ENCODE results near the gene SF3B2. TPM values are rescaled to one million over a fixed set of nuclear protein-coding genes. Genes with fewer than 3 reads are reported as not detected.

Gene SF3B2
- total and polyA plus RNA-seq, 4 experiments from 2014 or later, result 74.4 to 240 (median 183) TPM

DNA sequence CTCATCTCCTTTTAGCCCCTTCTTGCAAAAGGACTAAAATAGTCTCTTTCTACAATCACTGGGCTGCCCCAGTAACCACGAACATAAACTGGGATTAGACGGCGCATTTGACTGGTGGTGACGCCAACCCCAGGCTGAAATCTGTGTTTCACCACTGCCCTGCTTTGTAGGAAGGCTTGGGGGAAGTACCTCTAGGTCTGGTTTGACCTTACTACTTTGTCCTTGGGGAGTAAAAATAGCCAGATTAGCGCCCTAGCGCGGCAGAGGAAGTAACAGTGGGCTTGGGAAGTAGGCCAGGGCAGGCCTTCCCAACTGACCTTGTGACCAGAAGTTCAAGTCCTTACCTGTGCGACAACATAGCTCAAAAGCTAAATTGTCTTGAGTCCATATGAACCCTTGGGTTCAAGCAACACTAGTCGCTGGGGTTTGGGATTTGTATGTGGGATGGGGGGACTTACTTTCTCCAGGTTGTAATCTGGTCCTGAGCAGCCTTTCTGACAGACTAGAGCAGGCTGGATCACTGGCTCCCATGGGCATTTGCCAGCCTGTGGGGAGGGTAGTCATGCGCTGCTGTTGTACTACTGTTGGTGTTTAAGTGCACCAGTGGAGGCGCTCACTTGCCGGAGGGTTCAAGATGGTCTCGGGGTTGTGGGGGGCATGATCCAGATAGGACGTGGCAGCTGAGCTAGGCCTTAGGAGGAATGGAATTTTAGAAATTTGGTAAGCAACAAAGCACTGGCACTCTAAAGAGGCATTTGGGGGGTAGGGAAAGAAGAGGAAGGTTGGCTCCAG, 17.0 kb downstream of the SF3B2 start:
- peak overlapping the region; percentile 79 to 96 (median 88) for H3K4me3 Mint-ChIP-seq
- intact Hi-C loops (cut with micrococcal nuclease), result loop anchor here (1.0 to 2.0 kb wide), 2 partner anchors 58 to 65 kb away; no protein-coding TSS in a partner anchor
- Histone ChIP-seq H3K4me3 (ENCODE audit: low read length in 2 of 2) (peak overlapping the region in 1 of 2 donors; percentile 54), H3K27ac (ENCODE audit: low read depth, low read length) (peak overlapping the region; percentile 77), H3K36me3 (ENCODE audit: insufficient read depth, low read length) (peaks cover 49% of the 10 kb centered on the region), H3K9me3 (ENCODE audit: control insufficient read depth in 1 of 2, low read length in 2 of 2) (no peaks in the 10 kb centered on the region), H3K4me1 (ENCODE audit: insufficient read depth, low read length) (peaks cover 54% of the 10 kb centered on the region), H3K27me3 (ENCODE audit: insufficient read depth, low read length) (no peaks in the 10 kb centered on the region)
- peaks cover 0 to 5% (median 0%) of the 10 kb centered on the region in 8 donors for H3K9me3 Mint-ChIP-seq
- no peaks in the 10 kb centered on the region for H3K27me3 Mint-ChIP-seq
- peaks cover 40 to 67% (median 50%) of the 10 kb centered on the region in 4 donors for H3K4me1 Mint-ChIP-seq
- POLR2A ChIA-PET (ENCODE audit: partially characterized antibody), result interaction anchor here (0.6 to 8.3 kb wide), 15 partner anchors 10 to 244 kb away, joined by 3 to 214 read pairs (median 5); partner anchors contain the start of genes CCDC85B, CFL1, GAL3ST3 and SF3B2
- DNase-seq, result peak; percentile 31 to 64 (median 39)
- H3K27ac Mint-ChIP-seq, result peak overlapping the region; percentile 92 to 99 (median 93)
- CTCF ChIA-PET (ENCODE audit: partially characterized antibody), result interaction anchor here (0.6 to 14.8 kb wide), 28 partner anchors 10 to 236 kb away, joined by 3 to 231 read pairs (median 5); partner anchors contain the start of genes FIBP, GAL3ST3, MUS81 and SF3B2
- peaks cover 41 to 77% of the 10 kb centered on the region in 2 donors for H3K36me3 Mint-ChIP-seq

DNA sequence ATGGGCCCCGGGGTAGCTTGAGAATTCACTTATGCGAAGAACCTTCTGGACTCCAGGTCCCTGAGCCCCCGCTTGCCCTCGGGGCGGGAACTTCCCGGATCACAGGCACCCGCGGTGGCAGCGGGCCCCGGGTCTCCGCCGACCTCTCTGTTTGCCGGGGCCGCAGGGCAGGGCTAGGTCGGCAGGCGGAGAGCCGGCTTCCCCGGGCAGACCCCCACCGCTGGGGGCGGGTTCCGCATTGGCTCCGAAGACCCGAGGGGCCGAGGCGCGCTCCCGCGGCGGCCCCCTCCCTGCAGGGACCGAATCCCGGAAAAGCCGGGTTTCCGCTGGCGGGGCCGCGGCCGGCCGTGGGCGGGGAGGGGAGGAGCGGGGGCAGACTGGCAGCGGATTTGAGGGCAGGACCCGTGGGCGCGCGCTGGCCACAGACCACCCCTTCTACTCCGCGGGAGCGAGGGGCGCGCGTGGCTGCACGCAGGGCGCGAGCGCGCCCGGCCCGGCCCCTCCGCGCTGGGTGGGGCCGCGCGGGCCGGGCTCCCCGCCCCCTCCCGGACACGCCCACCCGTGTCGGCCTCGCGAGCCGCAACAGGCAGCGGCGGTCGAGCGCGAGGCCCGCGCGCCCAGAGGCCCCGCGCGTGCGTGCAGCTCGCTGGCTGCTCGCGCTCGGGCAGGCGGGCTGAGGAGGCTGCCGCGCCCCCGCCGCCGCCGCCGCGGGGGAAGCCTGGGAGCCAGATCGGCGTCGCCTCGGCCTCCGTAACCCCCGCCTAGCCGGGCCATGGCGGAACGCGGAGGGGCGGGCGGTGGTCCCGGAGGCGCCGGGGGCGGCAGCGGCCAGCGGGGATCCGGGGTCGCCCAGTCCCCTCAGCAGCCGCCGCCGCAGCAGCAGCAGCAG, 17.8 kb downstream of the SF3B2 start, which contains the start of gene PACS1:
Gene PACS1 (plus strand): TSS at position 558 of the 889 bp plus-strand sequence. CDS start 215 bp downstream, at position 773.
- Histone ChIP-seq H3K4me1 (ENCODE audit: insufficient read depth, low read length) (peaks cover 59% of the 10 kb centered on the region), H3K27ac (ENCODE audit: low read depth, low read length) (peak within 1 kb of the TSS; percentile 77), H3K27me3 (ENCODE audit: insufficient read depth, low read length) (no peaks in the 10 kb centered on the region), H3K9me3 (ENCODE audit: control insufficient read depth in 1 of 2, low read length in 2 of 2) (no peaks in the 10 kb centered on the region), H3K36me3 (ENCODE audit: insufficient read depth, low read length) (peaks cover 47% of the 10 kb centered on the region), H3K4me3 (ENCODE audit: low read length in 2 of 2) (peak within 1 kb of the TSS; percentile 59 to 98)
- H3K27ac Mint-ChIP-seq, result peak within 1 kb of the TSS; percentile 93 to 99 (median 95)
- peak; percentile 71 to 81 (median 78) for DNase-seq
- H3K9me3 Mint-ChIP-seq, result peaks cover 0 to 4% (median 0%) of the 10 kb centered on the region in 8 donors
- H3K36me3 Mint-ChIP-seq, result peaks cover 39 to 75% of the 10 kb centered on the region in 2 donors
- intact Hi-C loops (cut with micrococcal nuclease), result loop anchor here (1.0 to 2.0 kb wide), 2 partner anchors 18 to 57 kb away; partner anchors contain the start of gene SF3B2
- POLR2A ChIA-PET (ENCODE audit: partially characterized antibody), result interaction anchor here (1.2 to 8.3 kb wide), 13 partner anchors 11 to 243 kb away, joined by 3 to 214 read pairs (median 19); partner anchors contain the start of genes BANF1, EIF1AD, GAL3ST3 and SF3B2
- peak within 1 kb of the TSS; percentile 91 to 98 (median 96) for H3K4me3 Mint-ChIP-seq
- peaks cover 44 to 69% (median 54%) of the 10 kb centered on the region in 4 donors for H3K4me1 Mint-ChIP-seq
- no peaks in the 10 kb centered on the region for H3K27me3 Mint-ChIP-seq
- CTCF ChIA-PET (ENCODE audit: partially characterized antibody), result interaction anchor here (0.8 to 14.8 kb wide), 15 partner anchors 11 to 210 kb away, joined by 3 to 231 read pairs (median 14); partner anchors contain the start of genes MUS81 and SF3B2

DNA sequence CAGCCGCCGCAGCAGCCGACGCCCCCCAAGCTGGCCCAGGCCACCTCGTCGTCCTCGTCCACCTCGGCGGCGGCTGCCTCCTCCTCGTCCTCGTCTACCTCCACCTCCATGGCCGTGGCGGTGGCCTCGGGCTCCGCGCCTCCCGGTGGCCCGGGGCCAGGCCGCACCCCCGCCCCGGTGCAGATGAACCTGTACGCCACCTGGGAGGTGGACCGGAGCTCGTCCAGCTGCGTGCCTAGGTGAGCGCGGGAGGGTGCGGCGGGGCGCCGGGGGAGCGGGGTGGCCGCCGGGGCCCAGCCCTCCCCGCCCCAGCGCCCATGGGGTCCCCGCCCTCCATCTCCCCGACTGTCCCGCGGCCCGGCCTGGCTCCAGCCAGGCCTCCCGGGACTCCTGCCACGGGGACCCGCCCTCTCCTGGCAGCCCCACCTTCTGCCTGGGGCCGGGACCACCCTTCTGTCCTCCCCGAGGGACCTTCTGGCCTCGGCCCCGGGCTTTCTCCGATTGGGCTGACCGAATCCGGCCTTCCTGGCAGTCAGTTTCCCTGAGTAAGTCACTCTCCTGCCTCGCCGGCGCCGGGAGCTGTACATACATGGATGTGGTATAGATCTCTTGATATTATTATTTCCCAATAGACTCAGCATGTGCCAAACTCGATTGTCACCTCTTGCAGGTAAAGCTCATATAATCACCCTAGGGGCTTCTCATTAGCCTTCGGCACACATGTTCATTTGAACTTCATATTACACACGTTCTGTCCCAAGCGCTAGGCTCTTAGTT, 18.6 kb downstream of the SF3B2 start:
- peaks cover 59% of the 10 kb centered on the region for H3K4me1 ChIP-seq (ENCODE audit: insufficient read depth, low read length)
- H3K27me3 Mint-ChIP-seq, result no peaks in the 10 kb centered on the region
- peak overlapping the region; percentile 91 to 98 (median 96) for H3K4me3 Mint-ChIP-seq
- H3K27ac Mint-ChIP-seq, result peak overlapping the region; percentile 92 to 97 (median 93)
- H3K36me3 ChIP-seq (ENCODE audit: insufficient read depth, low read length), result peaks cover 43% of the 10 kb centered on the region
- DNase-seq, result peak in 2 of 5 donors; percentile 23 to 27
- POLR2A ChIA-PET (ENCODE audit: partially characterized antibody), result interaction anchor here (0.6 to 8.3 kb wide), 14 partner anchors 10 to 242 kb away, joined by 3 to 214 read pairs (median 15); partner anchors contain the start of genes BANF1, EIF1AD, GAL3ST3 and SF3B2
- H3K4me3 ChIP-seq (ENCODE audit: low read length in 2 of 2), result peak overlapping the region; percentile 59 to 98
- H3K9me3 ChIP-seq (ENCODE audit: control insufficient read depth in 1 of 2, low read length in 2 of 2), result no peaks in the 10 kb centered on the region
- H3K36me3 Mint-ChIP-seq, result peaks cover 33 to 76% of the 10 kb centered on the region in 2 donors
- CTCF ChIA-PET (ENCODE audit: partially characterized antibody), result interaction anchor here (1.0 to 14.8 kb wide), 8 partner anchors 10 to 63 kb away, joined by 3 to 231 read pairs (median 16); no protein-coding TSS in a partner anchor
- peak overlapping the region; percentile 66 for H3K27ac ChIP-seq (ENCODE audit: low read depth, low read length)
- H3K9me3 Mint-ChIP-seq, result peaks cover 0 to 2% (median 0%) of the 10 kb centered on the region in 8 donors
- H3K27me3 ChIP-seq (ENCODE audit: insufficient read depth, low read length), result no peaks in the 10 kb centered on the region
- H3K4me1 Mint-ChIP-seq, result peaks cover 42 to 71% (median 55%) of the 10 kb centered on the region in 4 donors
- intact Hi-C loops (cut with micrococcal nuclease), result loop anchor here (1.0 kb wide), 3 partner anchors 11 to 30 kb away; partner anchors contain the start of gene SF3B2

DNA sequence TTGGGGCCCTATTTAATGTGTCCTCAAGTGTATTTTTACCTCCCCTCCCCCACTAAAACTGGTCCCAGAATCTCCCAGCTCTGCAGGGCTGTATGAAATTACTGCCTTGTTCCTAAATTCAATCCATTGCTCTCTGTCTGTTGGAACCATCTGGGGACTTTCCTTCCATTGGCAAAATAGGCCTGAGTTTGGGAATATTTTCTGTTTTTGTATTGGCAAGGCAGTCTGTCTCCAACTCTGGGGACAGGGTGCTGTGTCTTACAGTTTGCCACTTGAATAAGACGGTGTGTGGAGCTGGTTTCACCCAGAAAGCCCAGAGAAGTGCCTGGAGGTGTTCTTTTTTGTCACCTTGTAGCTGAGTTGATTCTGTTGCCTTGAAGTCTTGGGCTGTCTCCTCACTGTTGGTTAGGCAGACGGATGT, 19.2 kb downstream of the SF3B2 start:
- H3K27me3 ChIP-seq (ENCODE audit: insufficient read depth, low read length), result no peaks in the 10 kb centered on the region
- Mint-ChIP-seq H3K27me3 (no peaks in the 10 kb centered on the region), H3K4me1 (peaks cover 45 to 76% (median 59%) of the 10 kb centered on the region in 4 donors), H3K27ac (peak overlapping the region; percentile 92 to 97 (median 93)), H3K36me3 (peaks cover 32 to 75% of the 10 kb centered on the region in 2 donors), H3K4me3 (peak overlapping the region; percentile 91 to 98 (median 96)), H3K9me3 (no peaks in the 10 kb centered on the region)
- H3K27ac ChIP-seq (ENCODE audit: low read depth, low read length), result peak overlapping the region; percentile 66
- peaks cover 64% of the 10 kb centered on the region for H3K4me1 ChIP-seq (ENCODE audit: insufficient read depth, low read length)
- intact Hi-C loops (cut with micrococcal nuclease), result loop anchor here (1.0 kb wide), 2 partner anchors 10 to 29 kb away; no protein-coding TSS in a partner anchor
- ChIA-PET CTCF (ENCODE audit: partially characterized antibody) (interaction anchor here (1.0 to 14.8 kb wide), 7 partner anchors 9 to 63 kb away, joined by 3 to 231 read pairs (median 29); no protein-coding TSS in a partner anchor), POLR2A (ENCODE audit: partially characterized antibody) (interaction anchor here (0.8 to 8.3 kb wide), 13 partner anchors 9 to 218 kb away, joined by 3 to 214 read pairs (median 19); partner anchors contain the start of genes BANF1, CCDC85B, EIF1AD and GAL3ST3)
- H3K4me3 ChIP-seq (ENCODE audit: low read length in 2 of 2), result peak overlapping the region; percentile 59 to 98
- H3K9me3 ChIP-seq (ENCODE audit: control insufficient read depth in 1 of 2, low read length in 2 of 2), result no peaks in the 10 kb centered on the region
- H3K36me3 ChIP-seq (ENCODE audit: insufficient read depth, low read length), result peaks cover 42% of the 10 kb centered on the region
- DNase-seq, result peak; percentile 22 to 59 (median 29)

DNA sequence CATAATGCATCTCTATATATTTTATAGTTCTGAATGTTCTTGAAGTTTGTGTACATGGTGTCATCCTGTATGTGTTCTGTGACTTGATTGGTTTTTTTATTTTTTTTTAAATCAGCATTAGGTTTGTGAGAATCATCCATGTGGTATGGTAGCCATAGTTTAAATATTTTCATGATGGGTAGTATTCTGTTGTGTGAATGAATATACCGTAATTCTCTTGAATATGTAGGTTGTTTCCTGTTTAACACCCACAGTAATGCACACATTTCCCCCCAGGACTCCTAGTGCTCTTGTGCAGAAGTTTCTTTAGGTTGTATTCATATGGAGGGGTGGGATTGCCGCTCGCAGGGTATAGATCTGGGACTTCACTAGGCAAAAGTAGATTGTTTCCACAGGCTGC, 19.9 kb downstream of the SF3B2 start:
- Histone ChIP-seq H3K9me3 (ENCODE audit: control insufficient read depth in 1 of 2, low read length in 2 of 2) (no peaks in the 10 kb centered on the region), H3K27me3 (ENCODE audit: insufficient read depth, low read length) (no peaks in the 10 kb centered on the region), H3K36me3 (ENCODE audit: insufficient read depth, low read length) (peaks cover 40% of the 10 kb centered on the region), H3K4me1 (ENCODE audit: insufficient read depth, low read length) (peaks cover 65% of the 10 kb centered on the region), H3K4me3 (ENCODE audit: low read length in 2 of 2) (peak overlapping the region; percentile 35 to 98), H3K27ac (ENCODE audit: low read depth, low read length) (peak overlapping the region; percentile 66)
- Mint-ChIP-seq H3K4me1 (peaks cover 41 to 77% (median 59%) of the 10 kb centered on the region in 4 donors), H3K27me3 (no peaks in the 10 kb centered on the region), H3K4me3 (peak overlapping the region; percentile 91 to 98 (median 96)), H3K9me3 (no peaks in the 10 kb centered on the region), H3K36me3 (peaks cover 31 to 74% of the 10 kb centered on the region in 2 donors), H3K27ac (peak overlapping the region; percentile 92 to 97 (median 93))
- DNase-seq, result no peak
- ChIA-PET POLR2A (ENCODE audit: partially characterized antibody) (interaction anchor here (0.8 to 8.3 kb wide), 8 partner anchors 9 to 182 kb away, joined by 3 to 214 read pairs (median 56); partner anchors contain the start of genes CCDC85B, GAL3ST3 and SF3B2), CTCF (ENCODE audit: partially characterized antibody) (interaction anchor here (1.0 to 14.8 kb wide), 6 partner anchors 8 to 62 kb away, joined by 3 to 231 read pairs (median 74); no protein-coding TSS in a partner anchor)
- intact Hi-C loops (cut with micrococcal nuclease), result no loop called here

Measured in CD4-positive, alpha-beta memory T cell (primary cell).